ENCODE measurements around the gene UBE2S. TPM values are rescaled to one million over a fixed set of nuclear protein-coding genes. Genes with fewer than 3 reads are reported as not detected.

The UBE2S gene
- polyA plus RNA-seq, 3 donors, result 16.1 to 40.9 (median 21.9) TPM

DNA sequence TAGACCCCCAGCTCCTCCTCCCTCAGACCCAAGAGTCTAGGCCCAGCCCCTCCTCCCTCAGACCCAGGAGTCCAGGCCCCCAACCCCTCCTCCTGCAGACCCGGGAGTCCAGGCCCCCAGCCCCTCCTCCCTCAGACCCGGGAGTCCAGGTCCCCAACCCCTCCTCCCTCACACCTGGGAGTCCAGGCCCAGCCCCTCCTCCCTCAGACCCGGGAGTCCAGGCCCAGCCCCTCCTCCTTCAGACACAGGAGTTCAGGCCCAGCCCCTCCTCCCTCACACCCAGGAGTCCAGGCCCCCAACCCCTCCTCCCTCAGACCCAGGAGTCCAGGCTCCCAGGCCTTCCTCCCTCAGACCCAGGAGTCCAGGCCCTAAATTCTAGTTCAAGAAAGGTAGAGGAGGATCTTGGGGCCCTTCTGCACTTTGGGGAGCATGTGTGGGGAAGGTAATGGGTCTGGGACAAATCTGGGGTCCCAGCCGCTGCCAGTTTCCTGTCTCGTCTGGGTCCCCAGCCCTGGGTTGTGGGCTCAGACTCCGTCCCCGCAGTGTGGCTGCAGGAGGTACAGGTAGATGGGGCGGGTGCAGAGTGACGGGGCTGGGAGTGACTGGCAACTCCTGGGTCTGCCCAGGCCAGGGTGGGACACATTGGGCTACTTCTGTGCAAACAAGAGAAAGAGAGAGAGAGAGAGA is 34.1 kb downstream of the UBE2S start:
- Histone ChIP-seq H3K79me2 (ENCODE audit: insufficient read depth, low read length) (no peaks in the 10 kb centered on the region), H3K4me1 (ENCODE audit: control insufficient read depth in 1 of 2, insufficient read depth in 2 of 2, low read length in 2 of 2) (peaks cover 4 to 6% of the 10 kb centered on the region in 2 donors), H4K20me1 (ENCODE audit: insufficient read depth, low read length) (no peaks in the 10 kb centered on the region), H3K27me3 (ENCODE audit: control insufficient read depth in 2 of 2, insufficient read depth in 2 of 2, low read length in 2 of 2) (peaks cover 29 to 92% of the 10 kb centered on the region in 2 donors), H3K4me2 (replicated peaks; ENCODE audit: extremely low read depth, low read length, poor library complexity, severe bottlenecking) (no peak overlapping the region), H3K4me3 (replicated peaks in 1 of 3; ENCODE audit: low read depth in 2 of 3, low read length in 3 of 3) (no peak overlapping the region), H3K36me3 (replicated peaks in 1 of 2; ENCODE audit: control insufficient read depth in 1 of 2, insufficient read depth in 2 of 2, low read length in 2 of 2) (no peaks in the 10 kb centered on the region), H3K9me3 (replicated peaks in 1 of 2; ENCODE audit: control insufficient read depth in 1 of 2, insufficient read depth in 1 of 2, low read length in 2 of 2) (peaks cover 2 to 8% of the 10 kb centered on the region in 2 donors), H3K27ac (ENCODE audit: low read depth in 1 of 2, low read length in 2 of 2) (no peak overlapping the region), H3K9ac (ENCODE audit: insufficient read depth, low read length, poor library complexity, severe bottlenecking) (no peak overlapping the region), H2AFZ (ENCODE audit: insufficient read depth, low read depth, low read length, poor library complexity, severe bottlenecking) (no peak overlapping the region)
- Mint-ChIP-seq H3K4me1 (peaks cover 5% of the 10 kb centered on the region), H3K27me3 (ENCODE audit: low read depth in 3 of 3) (peaks cover 72 to 96% (median 74%) of the 10 kb centered on the region in 3 donors), H3K27ac (peak overlapping the region in 1 of 7 donors; percentile 15), H3K36me3 (peaks cover 0 to 4% of the 10 kb centered on the region in 2 donors), H3K9me3 (peaks cover 0 to 26% (median 6%) of the 10 kb centered on the region in 7 donors), H3K4me3 (peak overlapping the region in 1 of 2 donors; percentile 58)
- intact Hi-C loops (cut with micrococcal nuclease), result no loop called here
- 64% methylated on average over 8 of the region's 9 CpGs for WGBS (ENCODE audit: insufficient coverage)
- no peak for DNase-seq
- no peak for TF ChIP-seq CTCF (IDR thresholded peaks at IDR 0.05)

DNA sequence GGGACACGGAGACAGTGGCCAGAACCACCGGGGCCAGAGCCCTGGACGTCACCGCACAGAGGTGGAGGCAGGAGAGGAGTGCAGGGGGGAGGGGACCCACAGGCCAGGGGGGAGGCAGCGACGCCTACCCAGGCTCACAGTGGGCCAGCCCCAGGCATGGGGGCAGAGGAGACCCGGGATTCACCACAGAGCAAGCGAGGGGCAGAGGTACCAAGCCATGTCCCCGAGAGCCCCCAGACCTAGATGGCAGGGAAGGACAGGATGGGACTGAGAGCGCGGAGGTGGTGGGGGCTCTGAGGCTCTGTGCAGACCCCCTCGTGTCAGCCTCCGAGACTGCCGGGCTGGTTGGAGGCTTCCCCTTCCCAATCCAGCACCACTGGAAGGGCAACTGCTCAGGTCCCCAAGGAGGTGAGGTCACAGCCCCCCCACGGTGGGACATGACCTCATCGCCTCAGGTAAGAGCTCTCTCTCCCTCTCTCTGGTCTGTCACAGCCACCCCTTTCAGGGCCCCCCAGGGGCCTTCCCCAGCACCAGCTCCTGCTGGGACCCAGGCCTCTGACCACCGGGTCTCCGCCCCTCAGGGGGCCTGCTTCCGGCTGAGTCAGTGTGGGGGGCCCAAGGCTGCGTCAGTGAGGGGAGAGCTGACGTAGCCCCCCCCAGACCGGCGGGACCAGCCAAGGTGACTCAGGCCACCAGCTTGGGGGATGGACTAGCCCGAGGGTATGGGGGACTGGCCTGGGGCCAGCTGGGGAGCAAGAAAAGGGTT is 35.1 kb downstream of the UBE2S start:
- Mint-ChIP-seq H3K9me3 (peaks cover 0 to 31% (median 6%) of the 10 kb centered on the region in 7 donors), H3K4me1 (peaks cover 5% of the 10 kb centered on the region), H3K27me3 (ENCODE audit: low read depth in 3 of 3) (peaks cover 73 to 96% (median 79%) of the 10 kb centered on the region in 3 donors), H3K4me3 (peak overlapping the region in 1 of 2 donors; percentile 72), H3K36me3 (peaks cover 0 to 4% of the 10 kb centered on the region in 2 donors), H3K27ac (no peak overlapping the region)
- WGBS (ENCODE audit: insufficient coverage), result 49% methylated on average over 18 of the region's 24 CpGs
- Histone ChIP-seq H3K36me3 (replicated peaks in 1 of 2; ENCODE audit: control insufficient read depth in 1 of 2, insufficient read depth in 2 of 2, low read length in 2 of 2) (no peaks in the 10 kb centered on the region), H3K27ac (ENCODE audit: low read depth in 1 of 2, low read length in 2 of 2) (no peak overlapping the region), H3K4me1 (ENCODE audit: control insufficient read depth in 1 of 2, insufficient read depth in 2 of 2, low read length in 2 of 2) (peaks cover 4 to 6% of the 10 kb centered on the region in 2 donors), H2AFZ (ENCODE audit: insufficient read depth, low read depth, low read length, poor library complexity, severe bottlenecking) (no peak overlapping the region), H3K9me3 (replicated peaks in 1 of 2; ENCODE audit: control insufficient read depth in 1 of 2, insufficient read depth in 1 of 2, low read length in 2 of 2) (peaks cover 2 to 8% of the 10 kb centered on the region in 2 donors), H3K9ac (ENCODE audit: insufficient read depth, low read length, poor library complexity, severe bottlenecking) (no peak overlapping the region), H3K79me2 (ENCODE audit: insufficient read depth, low read length) (no peaks in the 10 kb centered on the region), H3K4me3 (replicated peaks in 1 of 3; ENCODE audit: low read depth in 2 of 3, low read length in 3 of 3) (no peak overlapping the region), H3K4me2 (replicated peaks; ENCODE audit: extremely low read depth, low read length, poor library complexity, severe bottlenecking) (no peak overlapping the region), H4K20me1 (ENCODE audit: insufficient read depth, low read length) (no peaks in the 10 kb centered on the region), H3K27me3 (ENCODE audit: control insufficient read depth in 2 of 2, insufficient read depth in 2 of 2, low read length in 2 of 2) (peaks cover 32 to 94% of the 10 kb centered on the region in 2 donors)
- TF ChIP-seq CTCF (IDR thresholded peaks at IDR 0.05), result no peak
- no peak for DNase-seq
- intact Hi-C loops (cut with micrococcal nuclease), result no loop called here

All from CD14-positive monocyte (primary cell).